Endometrial microvascular endothelial cells (primary cell): Measurements from ENCODE around the gene MAPK4. TPM values are rescaled to one million over a fixed set of nuclear protein-coding genes. Genes with fewer than 3 reads are reported as not detected.
"Not testable (repeated sequence)": the region's sequence is repeated elsewhere in the genome, so short reads cannot be mapped to it uniquely, and the experiment has no call there.

ENCODE experiments used
- in situ Hi-C: cut with HindIII; loops from 2 replicates; pipeline ENCODE4 v1.10.0; 2017; ENCODE audit warnings: low sequenced_read_pairs, low pct_unique_long_range_greater_than_20kb; ENCODE audit errors: inconsistent ontology term
- total RNA-seq: library from RNA; depleted of rRNA; stranded (reverse); fragments of >200 nt; gene quantifications from one replicate; pipeline ENCODE4 v1.2.3, GENCODE V29; 2015; ENCODE audit errors: inconsistent ontology term

Gene MAPK4
- not detected for total RNA-seq

DNA sequence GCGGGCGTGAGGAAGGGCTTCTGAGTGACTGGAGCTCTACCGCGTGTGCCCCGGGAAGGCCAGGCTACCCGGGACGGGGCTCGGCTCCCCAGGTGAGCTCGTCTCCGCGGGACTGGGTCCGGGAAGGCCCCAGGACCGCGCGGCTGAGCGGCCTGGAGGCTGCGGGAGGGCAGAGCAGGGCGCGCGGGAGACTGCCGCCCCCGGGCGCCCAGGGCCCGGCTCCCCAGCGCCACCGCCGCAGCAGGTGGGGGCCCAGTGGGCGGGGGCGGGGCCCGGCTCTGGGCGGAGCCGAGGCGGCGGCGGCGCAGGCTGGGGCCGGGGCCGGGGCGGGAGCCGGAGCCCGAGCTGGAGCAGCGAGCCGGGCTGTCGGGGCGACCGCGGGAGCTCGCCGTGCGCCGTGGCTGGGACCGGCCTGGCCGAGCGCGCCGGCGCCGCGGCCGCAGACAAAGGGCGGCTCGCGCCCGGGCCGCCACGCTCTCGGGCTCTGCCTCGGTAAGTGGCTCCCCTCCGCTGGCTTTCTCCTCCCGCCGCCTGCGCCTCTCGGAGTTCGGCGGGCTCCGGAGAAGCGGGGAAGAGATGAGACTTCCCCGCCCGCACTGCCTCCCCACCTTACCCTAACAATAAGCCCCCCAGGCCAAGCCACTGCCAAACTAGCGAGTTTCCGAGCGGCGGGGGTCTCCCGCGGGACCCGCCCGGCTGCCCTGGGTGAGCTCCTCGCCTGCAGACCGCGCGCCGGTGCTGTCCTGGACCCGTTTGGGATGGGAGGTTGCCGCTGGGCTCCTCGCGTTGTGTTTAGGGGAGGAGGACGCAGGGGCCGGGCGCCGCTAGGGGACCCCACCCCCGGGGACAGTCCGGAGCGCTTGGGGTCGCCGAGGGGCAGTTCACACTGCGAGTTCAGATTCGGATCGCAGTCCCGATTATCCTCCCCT, at the start of gene MAPK4:
MAPK4 (plus strand) TSS at position 336 of the 929 bp plus-strand sequence. CDS start 103,872 bp downstream, outside the sequence.
- in situ Hi-C loops: no loop called here

DNA sequence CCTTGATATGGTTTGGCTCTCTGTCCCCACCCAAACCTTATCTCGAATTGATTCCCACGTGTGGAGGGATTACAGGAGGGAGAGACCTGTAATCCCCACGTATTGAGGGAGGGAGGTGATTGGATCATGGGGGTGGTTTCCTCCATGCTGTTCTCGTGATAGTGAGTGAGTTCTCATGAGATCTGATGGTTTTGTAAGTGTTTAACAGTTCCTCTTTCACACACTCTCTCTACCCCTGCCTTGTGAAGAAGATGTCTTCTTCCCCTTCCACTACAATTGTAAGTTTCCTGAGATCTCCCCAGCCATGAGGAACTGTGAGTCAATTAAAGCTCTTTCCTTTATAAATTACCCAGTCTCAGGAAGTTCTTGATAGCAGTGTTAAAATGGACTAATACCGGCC, 42.6 kb upstream of the MAPK4 start:
- in situ Hi-C loops: not testable (repeated sequence)

DNA sequence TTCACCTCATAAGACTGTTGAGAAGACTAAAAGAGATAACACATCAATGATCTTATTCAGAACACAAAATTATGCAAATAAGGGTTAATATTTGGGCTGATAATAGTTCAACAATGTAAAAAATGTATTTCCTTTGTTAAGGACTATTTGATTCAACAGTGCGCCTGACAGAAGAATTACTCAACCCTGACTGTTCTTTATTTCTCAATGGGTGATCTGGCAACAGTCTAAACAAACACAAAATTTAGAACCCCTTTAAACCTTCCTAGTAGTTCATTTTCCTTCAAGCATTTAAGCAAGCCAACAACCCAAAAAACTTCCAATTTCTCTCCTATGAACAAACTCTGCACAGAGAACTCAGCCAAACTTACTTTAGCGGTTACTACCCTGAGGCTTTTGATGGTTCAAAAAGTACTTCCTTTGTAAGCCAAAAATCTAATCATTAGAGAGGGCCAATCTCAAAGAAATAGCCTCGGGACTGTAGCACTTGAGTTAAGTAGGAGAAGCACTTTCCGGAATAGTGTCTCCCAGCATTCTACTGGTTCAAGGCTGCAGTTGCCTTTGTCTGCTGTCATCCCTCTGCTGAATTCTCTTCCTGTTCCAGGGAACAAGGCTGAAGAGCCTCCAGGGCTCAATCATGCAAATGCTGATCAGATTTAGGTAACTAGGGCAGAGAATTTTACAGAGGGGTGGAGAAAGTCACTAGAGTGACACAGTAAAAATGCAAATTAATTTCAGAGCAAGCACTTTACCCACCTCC, 40.9 kb upstream of the MAPK4 start:
- in situ Hi-C loops: no loop called here

DNA sequence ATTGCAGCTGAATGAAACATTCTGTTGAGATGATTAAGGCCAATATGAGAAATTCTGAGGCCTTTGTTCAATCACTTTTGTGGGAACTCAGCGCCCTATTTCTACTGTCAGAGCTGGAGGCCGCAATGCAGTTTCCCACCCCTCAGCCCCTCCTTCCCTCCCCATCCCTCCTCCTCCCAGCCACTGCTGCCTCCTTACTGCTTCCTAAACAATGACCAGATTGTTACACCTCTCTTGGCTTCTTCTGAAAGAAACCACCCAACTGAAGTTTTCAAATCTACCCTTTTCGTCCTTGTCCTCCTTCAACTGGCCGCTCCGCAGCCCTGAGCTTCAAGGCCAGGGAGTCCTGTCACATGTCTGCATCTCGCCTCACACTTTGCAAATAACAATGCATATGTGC, 36.7 kb upstream of the MAPK4 start:
- in situ Hi-C loops: no loop called here

DNA sequence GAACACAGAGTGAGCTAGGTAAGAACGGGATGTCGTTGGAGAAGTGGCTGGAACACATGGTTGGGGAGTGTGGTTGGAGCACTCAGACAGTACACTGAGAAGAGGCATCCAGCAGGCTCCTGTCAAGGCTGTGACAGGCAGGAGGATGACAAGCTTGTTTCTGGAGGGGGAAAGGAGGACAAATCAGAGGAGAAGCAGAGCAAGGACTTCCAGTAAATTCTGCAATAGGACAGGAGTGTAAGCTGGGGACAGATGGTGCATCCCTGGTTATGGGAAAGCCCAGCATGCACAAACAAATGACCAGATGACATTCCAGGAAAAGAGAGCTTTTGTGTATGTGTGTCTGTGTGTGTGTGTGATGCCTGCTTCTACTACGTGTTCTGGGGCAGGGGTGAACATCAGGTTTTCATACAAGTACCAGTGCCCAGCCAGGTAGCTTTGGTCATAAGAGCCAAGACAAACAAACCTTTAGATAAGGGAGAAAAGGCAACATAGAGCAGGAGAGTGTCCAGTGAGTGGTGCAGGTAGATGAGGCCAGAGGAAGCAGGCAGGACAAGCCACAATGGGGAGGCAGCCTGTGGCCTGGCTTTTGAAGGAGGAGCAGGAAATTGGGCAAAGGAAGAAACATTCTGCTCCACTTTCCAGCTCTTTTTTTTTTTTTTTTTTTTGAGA, 32.1 kb upstream of the MAPK4 start:
- in situ Hi-C loops: no loop called here

DNA sequence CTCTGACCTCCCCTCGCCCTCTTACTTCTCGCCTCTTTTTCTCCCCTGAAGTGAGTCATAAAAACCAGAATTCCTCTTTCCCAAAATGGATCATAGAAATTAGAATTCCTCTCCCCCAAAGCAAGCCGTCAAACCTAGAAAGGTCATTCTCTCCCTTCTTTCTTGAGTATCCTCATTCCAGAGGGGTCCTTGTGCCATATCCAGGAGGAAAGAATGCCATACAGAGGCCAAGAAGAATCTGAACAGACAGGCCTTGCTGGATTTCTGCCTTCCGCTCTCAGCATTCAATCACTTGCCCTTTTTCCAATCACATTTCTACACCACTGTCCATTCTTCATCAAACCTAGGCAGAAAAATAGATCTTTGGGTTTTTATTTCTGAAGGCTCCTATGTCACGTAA, 31.1 kb upstream of the MAPK4 start:
- in situ Hi-C loops: no loop called here

DNA sequence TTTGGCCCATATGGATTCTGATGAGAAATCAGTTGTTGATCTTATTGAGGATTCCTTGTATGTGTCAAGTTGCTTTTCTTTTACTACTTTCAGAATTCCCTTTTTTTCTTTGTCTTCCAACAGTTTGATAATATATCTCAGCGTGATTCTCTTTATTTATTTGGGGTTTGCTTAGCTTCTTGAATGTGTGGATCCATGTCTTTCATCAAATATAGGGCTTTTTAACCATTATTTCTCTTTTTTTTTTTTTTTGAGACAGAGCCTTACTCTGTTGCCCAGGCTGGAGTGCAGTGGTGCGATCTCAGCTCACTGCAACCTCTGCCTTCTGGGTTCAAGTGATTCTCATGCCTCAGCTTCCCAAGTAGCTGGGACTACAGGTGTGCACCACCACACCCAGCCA, 26.1 kb upstream of the MAPK4 start:
- in situ Hi-C loops: not testable (repeated sequence)

DNA sequence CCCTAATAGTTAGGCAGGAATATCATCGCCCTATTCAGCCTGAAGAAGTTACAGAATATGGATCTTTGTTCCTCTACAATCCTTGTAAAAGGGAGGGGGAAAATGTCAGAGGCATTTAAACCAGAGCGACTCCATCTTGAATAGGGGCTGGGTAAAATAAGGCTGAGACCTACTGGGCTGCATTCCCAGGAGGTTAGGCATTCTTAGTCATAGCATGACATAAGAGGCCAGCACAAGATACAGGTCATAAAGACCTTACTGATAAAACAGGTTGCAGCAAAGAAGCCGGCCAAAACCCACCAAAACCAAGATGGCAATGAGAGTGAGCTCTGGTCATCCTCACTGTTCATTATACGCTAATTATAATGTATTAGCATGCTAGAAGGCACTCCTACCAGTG, 15.4 kb upstream of the MAPK4 start:
- in situ Hi-C loops: not testable (repeated sequence)

DNA sequence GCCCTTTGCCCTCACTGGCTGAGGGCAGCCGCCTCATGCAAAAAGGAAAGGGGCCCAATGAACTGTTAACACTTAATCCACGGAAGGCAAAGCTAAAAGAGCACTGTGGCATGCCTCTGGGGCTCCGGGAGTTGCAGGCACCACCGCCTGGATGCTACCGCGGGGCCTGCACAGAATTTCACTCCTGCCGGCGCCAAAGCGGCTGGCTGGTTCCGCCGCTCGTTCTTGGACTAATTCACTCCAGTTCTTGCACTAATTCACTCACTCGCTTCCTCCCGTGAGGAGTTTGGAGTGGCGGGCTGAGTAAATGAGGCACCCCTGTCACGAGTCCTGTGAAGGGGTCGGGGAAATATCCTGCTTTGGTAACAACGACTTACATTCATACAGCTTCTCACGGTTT, 14.0 kb upstream of the MAPK4 start:
- in situ Hi-C loops: no loop called here

DNA sequence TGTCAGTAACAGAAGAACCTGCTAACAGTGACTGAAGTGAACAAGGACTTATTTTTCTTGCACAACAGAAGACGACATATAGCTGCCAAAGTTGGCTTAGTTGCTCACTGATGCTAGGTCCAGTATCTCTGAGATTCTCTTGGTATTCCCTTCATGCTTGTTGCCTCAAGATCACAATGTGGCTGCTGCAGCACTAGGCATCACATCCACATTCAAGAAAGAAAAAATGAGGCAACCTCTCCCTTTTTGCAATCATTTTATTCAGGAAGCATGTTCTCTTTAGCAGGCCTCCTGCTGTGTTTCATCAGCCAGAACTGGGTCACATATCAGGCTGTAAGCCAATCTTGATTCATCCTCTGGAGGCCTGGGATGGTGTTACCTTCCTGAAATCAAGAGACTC, 11.7 kb upstream of the MAPK4 start:
- in situ Hi-C loops: no loop called here

DNA sequence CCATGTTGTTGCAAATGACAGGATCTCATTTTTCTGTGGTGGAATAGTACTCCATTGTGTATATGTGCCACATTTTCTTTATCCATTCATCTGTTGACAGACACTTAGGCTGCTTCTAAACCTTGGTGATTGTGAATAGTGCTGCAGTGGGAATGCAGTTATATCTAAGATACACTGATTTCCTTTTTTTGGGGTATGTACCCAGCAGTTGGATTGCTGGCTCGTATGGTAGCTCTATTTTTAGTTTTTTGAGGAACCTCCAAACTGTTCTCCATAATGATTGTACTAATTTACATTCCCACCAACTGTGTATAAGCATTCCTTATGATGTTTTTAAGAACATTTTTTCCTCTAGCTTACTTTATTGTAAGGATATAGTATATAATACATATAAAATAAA, 8.2 kb upstream of the MAPK4 start:
- in situ Hi-C loops: not testable (repeated sequence)

DNA sequence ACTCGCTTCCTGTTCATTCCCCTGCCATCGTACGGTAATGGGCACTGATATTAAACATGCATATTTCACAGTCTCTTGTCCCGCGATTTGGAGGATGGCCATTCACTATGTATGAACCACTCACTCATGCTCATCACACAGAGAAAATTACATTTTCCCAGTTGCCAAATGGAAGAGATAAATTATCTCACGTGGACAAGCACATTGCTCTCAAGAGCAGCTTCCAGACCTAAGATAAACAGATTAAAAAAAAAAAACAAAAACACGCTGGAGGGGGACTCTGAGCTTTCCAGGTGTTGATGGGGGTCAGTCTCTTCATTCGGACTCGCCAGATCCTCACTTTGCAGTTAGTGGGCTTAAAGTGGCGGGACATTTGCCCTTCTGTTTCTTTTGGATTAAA, 1.7 kb upstream of the MAPK4 start:
- in situ Hi-C loops: no loop called here

DNA sequence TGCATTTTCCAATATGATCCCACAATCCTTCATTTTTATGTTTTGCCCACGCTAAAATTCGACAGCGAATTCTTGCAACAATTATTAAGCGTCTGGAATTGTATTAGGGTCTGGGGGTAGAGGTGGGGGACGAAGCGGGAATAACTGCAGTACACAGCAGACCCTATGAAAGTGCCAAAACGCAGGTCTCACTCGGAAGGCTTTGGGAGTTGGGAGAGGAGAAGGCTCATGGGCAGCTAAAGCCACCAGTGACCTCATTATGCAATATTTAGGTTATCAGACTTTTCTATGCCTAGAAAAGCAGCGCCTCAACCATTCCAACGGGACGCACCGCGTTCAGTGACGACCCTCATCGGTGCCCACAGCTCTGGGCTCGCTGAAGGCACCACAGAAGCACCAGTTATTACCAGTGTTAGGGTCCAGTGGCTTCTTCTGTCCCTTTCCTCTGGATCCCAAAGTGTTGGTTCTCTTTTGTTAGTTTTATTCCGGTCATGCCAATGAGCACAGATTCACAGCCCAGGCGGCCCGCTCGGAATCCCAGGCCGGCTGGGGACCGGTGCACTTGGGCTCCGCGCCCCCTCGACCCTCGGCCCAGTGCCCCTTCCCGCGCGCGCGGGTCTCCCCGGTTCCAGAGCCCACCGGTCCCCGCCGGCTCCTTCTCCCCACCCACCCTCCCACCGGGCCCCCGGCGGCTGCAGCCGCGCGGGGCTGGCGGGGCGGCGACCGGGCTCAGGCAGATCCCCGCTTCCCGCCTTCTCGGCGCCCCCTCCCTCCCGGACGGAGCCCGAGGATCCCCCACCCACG, 737 bp upstream of the MAPK4 start:
- in situ Hi-C loops: no loop called here

DNA sequence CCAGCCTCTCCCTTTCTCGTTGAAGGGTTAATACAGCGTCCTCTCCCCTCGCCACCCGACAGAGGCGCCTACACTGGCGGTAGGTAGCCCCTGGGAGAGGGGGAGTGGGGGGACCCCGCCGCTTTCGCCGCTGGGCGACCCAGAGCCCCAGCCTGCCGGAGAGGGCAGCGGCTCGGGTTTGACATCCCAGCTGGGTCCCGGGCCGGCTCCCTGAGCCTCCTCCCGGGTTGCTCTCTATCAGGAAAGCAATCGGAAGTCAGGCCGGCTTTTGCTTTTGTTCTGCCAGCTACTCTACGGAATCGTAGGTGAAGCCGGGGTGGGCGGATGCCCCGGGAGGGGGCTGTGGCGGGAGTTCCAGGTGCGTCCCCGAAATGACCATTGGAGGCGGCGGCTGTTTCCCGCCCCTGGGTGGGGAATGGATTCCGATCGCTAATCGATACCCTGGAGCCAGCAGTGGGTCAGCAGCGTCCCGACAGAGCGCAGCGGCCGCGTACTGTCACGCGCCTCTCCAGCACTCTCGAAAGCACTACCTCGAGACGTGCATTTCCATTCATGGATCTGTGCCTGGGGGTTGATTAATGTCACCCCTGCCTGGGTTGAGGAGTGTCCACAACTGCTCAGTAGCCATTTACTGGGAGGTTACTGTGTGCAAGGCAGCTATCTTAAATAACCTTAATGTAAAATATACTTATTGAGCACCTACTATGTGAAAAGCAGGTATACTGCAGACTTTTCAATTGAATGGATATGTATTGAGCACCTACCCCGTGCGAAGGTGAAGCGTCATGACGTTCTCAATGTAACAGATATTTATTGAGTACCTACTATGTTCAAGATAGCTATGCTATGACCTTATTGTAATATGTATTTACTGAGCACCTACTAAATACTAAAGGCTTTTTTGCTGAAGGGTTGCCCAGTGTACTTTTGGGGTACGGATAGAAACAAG, 1.1 kb downstream of the MAPK4 start:
- in situ Hi-C loops: no loop called here

DNA sequence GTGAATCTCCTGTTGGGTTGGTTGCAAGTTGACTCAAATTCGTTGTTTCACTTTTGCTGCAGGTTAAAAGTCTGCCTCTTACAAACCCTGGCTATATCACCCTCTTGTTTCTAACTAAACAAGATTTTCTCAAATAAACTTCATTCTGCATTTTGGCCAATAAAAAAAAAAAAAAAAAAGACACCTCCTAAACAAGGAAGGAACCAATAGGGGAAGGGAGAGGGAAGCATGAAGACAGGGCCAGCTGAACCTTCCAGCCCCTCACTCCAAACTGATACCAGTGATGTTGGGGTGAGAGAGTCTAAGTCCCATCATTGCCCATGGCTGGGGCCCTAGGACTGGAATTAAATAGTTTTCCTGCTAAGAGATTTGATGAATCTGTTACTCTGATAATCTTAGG, 2.4 kb downstream of the MAPK4 start:
- in situ Hi-C loops: not testable (repeated sequence)

DNA sequence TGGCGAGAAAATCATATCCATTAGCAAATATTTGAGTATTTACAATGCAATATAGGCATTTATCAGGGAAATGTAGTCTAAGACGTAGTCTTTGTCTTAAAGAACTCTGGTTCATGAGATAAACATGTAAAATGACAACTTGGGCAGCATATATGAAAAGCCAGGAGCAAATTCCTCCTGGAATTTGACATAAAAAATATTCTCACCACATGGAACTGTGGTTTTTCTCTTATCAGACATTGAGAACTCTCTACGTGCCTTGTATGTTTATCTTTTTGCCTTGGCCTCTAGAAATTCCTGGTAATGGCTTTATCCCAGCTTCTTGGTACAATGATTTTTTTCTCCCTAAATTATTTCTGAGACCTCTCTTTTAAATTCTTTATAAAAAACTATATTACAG, 2.8 kb downstream of the MAPK4 start:
- in situ Hi-C loops: no loop called here

DNA sequence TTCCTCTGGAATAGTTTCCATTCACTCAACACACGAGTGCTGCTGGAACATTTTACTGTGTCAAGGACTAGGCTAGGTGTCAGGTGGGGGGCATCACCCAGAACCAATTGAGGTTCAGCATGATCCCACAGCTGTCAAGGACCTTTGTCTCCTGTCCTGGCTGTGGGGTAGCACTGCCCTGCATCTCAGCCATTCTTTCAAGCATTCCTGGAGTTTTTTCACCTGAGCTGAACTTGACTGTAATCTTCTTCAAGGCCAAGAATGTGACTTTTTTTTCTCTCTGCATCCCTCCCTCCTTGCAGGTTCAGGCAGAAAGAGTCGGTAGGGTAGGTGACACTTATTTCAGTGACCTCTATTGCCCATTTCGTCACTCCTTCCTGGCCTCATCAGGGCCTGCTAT, 3.5 kb downstream of the MAPK4 start:
- in situ Hi-C loops: no loop called here

DNA sequence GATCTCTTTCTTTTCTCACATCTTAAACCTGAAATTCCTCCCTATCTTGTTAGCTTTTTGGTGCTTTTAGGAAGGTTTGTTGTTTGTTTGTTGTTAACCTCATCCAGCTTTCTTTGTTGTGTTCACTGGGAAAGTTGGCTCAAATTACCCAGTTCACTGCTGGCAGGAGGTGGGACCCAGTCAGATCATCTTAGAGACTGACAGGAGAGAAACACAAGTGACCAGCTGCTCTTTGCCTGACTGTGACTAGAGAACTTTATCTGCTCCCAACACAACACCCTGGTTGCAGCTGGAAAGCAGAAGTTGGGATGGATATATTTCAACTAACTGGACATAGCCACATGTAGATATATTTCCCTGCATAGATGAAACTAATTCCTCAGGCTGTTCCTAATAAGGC, 10.0 kb downstream of the MAPK4 start:
- in situ Hi-C loops: no loop called here
